HepG2 (cell line): Measurements from ENCODE around the gene SOX12. TPM values are rescaled to one million over a fixed set of nuclear protein-coding genes. Genes with fewer than 3 reads are reported as not detected.

Experiments
- ATAC-seq: fragments of 200-7000 bp; cut with Tn5 transposase; 3 replicates; pipeline ENCODE4 v1.9.1; 2020; ENCODE audit warnings: mild to moderate bottlenecking, moderate library complexity
- BruUV-seq: library from RNA; stranded (reverse); fragments of 400-500 nt; replicated peaks from 2 replicates; lab custom pipeline; 2021; lab: Mats Ljungman, UMichigan
- CTCF ChIA-PET: fragments of 300-600 bp; formaldehyde crosslinking; extraction: SDS; loops from one replicate; lab custom pipeline; 2021; ENCODE audit warnings: low total read pairs, inconsistent platforms, low intra/inter-chr PET ratio; lab: Yijun Ruan, JAX
- POLR2A ChIA-PET: fragments of 350-600 bp; sonication (Branson Sonifier 250); formaldehyde crosslinking; loops from one replicate; lab custom pipeline; 2020; ENCODE audit warnings: antibody characterized with exemption, inconsistent platforms; lab: Yijun Ruan, JAX
- DNase-seq: peaks from one replicate; pipeline ENCODE4 v3.0.0-alpha.2; 2015; ENCODE audit warnings: low spot score
- FAIRE-seq: peaks from 3 replicates; lab custom pipeline; 2011; peaks lifted over from hg19 to GRCh38; lab: Jason Lieb, UNC
- H2AFZ ChIP-seq: one replicate; pipeline ENCODE4 v1.6.1; 2011; ENCODE audit warnings: low read length, inconsistent platforms
- H3K27ac ChIP-seq: fragments of 300-600 bp; 3 replicates; pipeline ENCODE4 v1.8.0; 2011; ENCODE audit warnings: mixed run types, mild to moderate bottlenecking, mixed read lengths, low read length, inconsistent platforms; ENCODE audit not compliant: insufficient read depth; ENCODE audit errors: extremely low read length
- H3K27me3 ChIP-seq, 2 experiments: fragments of 200-600 bp in 1 of 2; 2 replicates in 1 of 2; 3 replicates in 1 of 2; pipeline versions ENCODE4 v1.6.0 to v1.8.0; 2011; ENCODE audit warnings: low read length in 2 of 2, mild to moderate bottlenecking in 2 of 2, moderate library complexity in 2 of 2, inconsistent platforms in 1 of 2; ENCODE audit not compliant: insufficient read depth in 2 of 2, control insufficient read depth in 1 of 2
- H3K36me3 ChIP-seq, 2 experiments: fragments of 200-600 bp in 1 of 2; replicated peaks in 1 of 2; 2 replicates in 1 of 2; 3 replicates in 1 of 2; pipeline versions ENCODE4 v1.5.1 to v1.8.0; 2011; ENCODE audit warnings: low read length in 2 of 2, inconsistent platforms in 1 of 2; ENCODE audit not compliant: insufficient read depth in 2 of 2, control insufficient read depth in 1 of 2
- H3K4me1 ChIP-seq: 2 replicates; pipeline ENCODE4 v1.5.1; 2012; ENCODE audit warnings: low read length, inconsistent platforms; ENCODE audit not compliant: insufficient read depth
- H3K4me2 ChIP-seq: 2 replicates; pipeline ENCODE4 v1.6.0; 2011; ENCODE audit warnings: low read depth, low read length, inconsistent platforms
- H3K4me3 ChIP-seq, 3 experiments: fragments of 200-600 bp in 1 of 3; sonication (generic), shearing (Covaris generic) in 1 of 3; replicated peaks in 1 of 3; 2 replicates each; pipeline ENCODE4 v1.5.1; 2011 to 2016; ENCODE audit warnings: low read length in 3 of 3, inconsistent platforms in 2 of 3, low read depth in 2 of 3, mild to moderate bottlenecking in 2 of 3, control low read depth in 1 of 3, mixed read lengths in 1 of 3; ENCODE audit not compliant: insufficient read depth in 1 of 3
- H3K79me2 ChIP-seq: one replicate; pipeline ENCODE4 v1.6.1; 2011; ENCODE audit warnings: low read length, inconsistent platforms; ENCODE audit not compliant: insufficient read depth
- H3K9ac ChIP-seq: 2 replicates; pipeline ENCODE4 v1.6.0; 2011; ENCODE audit warnings: mild to moderate bottlenecking, low read depth, low read length, inconsistent platforms; ENCODE audit not compliant: insufficient read depth
- H3K9me3 ChIP-seq: 2 replicates; pipeline ENCODE4 v1.5.1; 2012; ENCODE audit warnings: mild to moderate bottlenecking, low read length
- H4K20me1 ChIP-seq: 2 replicates; pipeline ENCODE4 v1.6.0; 2011; ENCODE audit warnings: inconsistent platforms, mild to moderate bottlenecking, low read length, moderate library complexity; ENCODE audit not compliant: insufficient read depth
- CENPBD1 ChIP-seq: sonication (generic); formaldehyde crosslinking; IDR thresholded peaks from 2 replicates; pipeline ENCODE4 v1.8.0; 2022; ENCODE audit warnings: missing genetic modification reagents, low read depth, mild to moderate bottlenecking, borderline replicate concordance
- EHMT2 ChIP-seq: fragments of 200-600 bp; sonication (generic); IDR thresholded peaks from 2 replicates; pipeline ENCODE4 v1.7.0; 2017; ENCODE audit warnings: antibody characterized with exemption, low read depth, low read length, borderline replicate concordance
- HMGA1 ChIP-seq: sonication (generic); formaldehyde crosslinking; conservative IDR thresholded peaks from 2 replicates; pipeline ENCODE4 v1.4.0; 2020; ENCODE audit warnings: missing genetic modification reagents
- LCORL ChIP-seq, 2 experiments: fragments of 450-650 bp in 1 of 2; sonication (generic) in 1 of 2; formaldehyde crosslinking in 1 of 2; IDR thresholded peaks; 2 replicates each; pipeline versions ENCODE4 v1.5.0 to v1.6.1; 2017 to 2020; ENCODE audit warnings: antibody characterized with exemption in 1 of 2, missing genetic modification reagents in 1 of 2
- MAFG ChIP-seq: sonication (generic); formaldehyde crosslinking; IDR thresholded peaks from 2 replicates; pipeline ENCODE4 v1.5.1; 2020; ENCODE audit warnings: mild to moderate bottlenecking, missing genetic modification reagents
- NFYC ChIP-seq: IDR thresholded peaks from 2 replicates; pipeline ENCODE4 v1.6.1; 2016; ENCODE audit warnings: missing genetic modification reagents, missing compliant biosample characterization
- PATZ1 ChIP-seq: sonication (generic); formaldehyde crosslinking; IDR thresholded peaks from 2 replicates; pipeline ENCODE4 v1.4.0; 2020; ENCODE audit warnings: missing genetic modification reagents
- RAD51 ChIP-seq: fragments of 450-650 bp; IDR thresholded peaks from 2 replicates; pipeline ENCODE4 v1.6.1; 2016; ENCODE audit warnings: borderline replicate concordance
- SRSF9 ChIP-seq: fragments of 200-400 bp; formaldehyde crosslinking; IDR thresholded peaks from 2 replicates; pipeline ENCODE4 v1.6.1; 2018; ENCODE audit warnings: borderline replicate concordance, mild to moderate bottlenecking, low read depth, low read length; ENCODE audit not compliant: insufficient read depth, poor library complexity, severe bottlenecking
- ZNF142 ChIP-seq: sonication (generic); formaldehyde crosslinking; IDR thresholded peaks from 2 replicates; pipeline ENCODE4 v1.4.0; 2020; ENCODE audit warnings: missing genetic modification reagents
- ZNF275 ChIP-seq: sonication (generic); formaldehyde crosslinking; IDR thresholded peaks from 2 replicates; pipeline ENCODE4 v1.8.0; 2022; ENCODE audit warnings: missing genetic modification reagents, mild to moderate bottlenecking, inconsistent platforms, borderline replicate concordance
- WGBS: methylation state at CpG from one replicate; pipeline ENCODE4 v1.1.6; 2017; ENCODE audit warnings: low lambda C conversion rate; 5-methylcytosine and 5-hydroxymethylcytosine counted together
- in situ Hi-C: cut with HindIII; loops from 2 replicates; pipeline ENCODE4 v1.10.0; 2017; ENCODE audit warnings: low pct_unique_long_range_greater_than_20kb; ENCODE audit not compliant: extremely low pct_ligation_motif_present
- intact Hi-C: fragments of 100-400 bp; cut with micrococcal nuclease; formaldehyde crosslinking; loops from one replicate; pipeline ENCODE4 v1.10.0; 2022; ENCODE audit not compliant: unreplicated experiment
- polyA plus RNA-seq, 8 experiments: library from polyadenylated mRNA; depleted of rRNA in 3 of 8; stranded (reverse) in 7 of 8; unstranded in 1 of 8; fragments of >200 nt; fragmentation: Illumina TruSeq in 4 of 8; extraction: Trizol in 4 of 8; gene quantifications; 2 replicates each; pipeline versions ENCODE4 v1.2.1 to v1.2.3, GENCODE V29; 2011 to 2016; ENCODE audit warnings: low read depth in 4 of 8, missing spikeins in 1 of 8, mixed read lengths in 1 of 8; ENCODE audit not compliant: insufficient read depth in 1 of 8
- total RNA-seq, 5 experiments: library from RNA; depleted of rRNA; stranded (reverse); fragments of >200 nt; fragmentation: Illumina TruSeq; extraction: Trizol; gene quantifications; 2 replicates each; pipeline ENCODE4 v1.2.3, GENCODE V29; 2016; ENCODE audit warnings: low read depth in 1 of 5

The SOX12 gene
- total and polyA plus RNA-seq, 2 of the 13 experiments (the other 11 are each of a cell fraction or from before 2014, with no cell fraction given): 10.0 to 18.7 TPM

GRCh38 chr20:288956-289692 lies 36.2 kb upstream of the SOX12 start:
- no peaks in the 10 kb centered on the region for H3K9me3 ChIP-seq
- H4K20me1 ChIP-seq: no peaks in the 10 kb centered on the region
- FAIRE-seq (peak; percentile 56), ATAC-seq (no peak), DNase-seq (no peak)
- ChIA-PET CTCF (no interaction called here), POLR2A (no interaction called here)
- peaks cover 2 to 19% of the 10 kb centered on the region in 2 experiments; a peak in 4 of 5 replicates for H3K27me3 ChIP-seq
- in situ Hi-C loops (no loop called here), intact Hi-C loops (no loop called here)
- H3K4me1 ChIP-seq: peaks cover 27% of the 10 kb centered on the region
- no peak overlapping the region for H3K27ac ChIP-seq
- H3K36me3 ChIP-seq: no peaks in the 10 kb centered on the region
- H3K4me2 ChIP-seq: peak overlapping the region; percentile 98
- BruUV-seq: no TSS peak
- H3K9ac ChIP-seq: peak overlapping the region; percentile 89
- peaks cover 10% of the 10 kb centered on the region for H3K79me2 ChIP-seq
- 93% methylated on average over 3 of the region's 3 CpGs for WGBS
- H2AFZ ChIP-seq: no peak overlapping the region
- peak overlapping the region; percentile 63 to 85 (median 83); a peak in 5 of 6 replicates for H3K4me3 ChIP-seq
- no peak for TF ChIP-seq MAFG
- no peak for TF ChIP-seq SRSF9
- no peak for TF ChIP-seq ZNF275 (CRISPR knock-in tag)
- no peak for TF ChIP-seq CENPBD1 (CRISPR knock-in tag)
- TF ChIP-seq NFYC (CRISPR knock-in tag): no peak
- TF ChIP-seq LCORL (IDR thresholded peaks at IDR 0.05): no peak
- no peak for TF ChIP-seq LCORL (CRISPR knock-in tag; IDR thresholded peaks at IDR 0.05)
- 0 out of 2 replicates have a peak, but pooled peaks have one; percentile 52 for TF ChIP-seq EHMT2
- TF ChIP-seq HMGA1 (CRISPR knock-in tag): no peak
- no peak for TF ChIP-seq ZNF142 (CRISPR knock-in tag)
- no peak for TF ChIP-seq RAD51
- peak; percentile 15; the same call in 1 of the 2 replicates for TF ChIP-seq PATZ1 (CRISPR knock-in tag)
